Activated naive CD8-positive, alpha-beta T cell treated with anti-CD3 and anti-CD28 coated beads, Interleukin-2, amount 50 U/mL, for 24 hours (primary cell): ENCODE measurements around the gene EXD3.

Experiments used
- ATAC-seq: fragments of 150-1000 bp; cut with Tn5 transposase; one replicate; pipeline ENCODE4 v1.10.0; 2021
- DNase-seq: peaks from one replicate; pipeline ENCODE4 v3.0.0; 2021
- H3K27ac Mint-ChIP-seq: one replicate; pipeline ENCODE4 v1.8.0; 2021; ENCODE audit warnings: mild to moderate bottlenecking, mixed read lengths
- H3K27me3 Mint-ChIP-seq: one replicate; pipeline ENCODE4 v1.8.0; 2021; ENCODE audit warnings: mixed read lengths
- H3K36me3 Mint-ChIP-seq: one replicate; pipeline ENCODE4 v1.8.0; 2021; ENCODE audit warnings: low read depth, mixed read lengths
- H3K4me1 Mint-ChIP-seq: one replicate; pipeline ENCODE4 v1.8.0; 2021; ENCODE audit warnings: mixed read lengths
- H3K4me3 Mint-ChIP-seq: one replicate; pipeline ENCODE4 v1.8.0; 2021; ENCODE audit warnings: mild to moderate bottlenecking, moderate library complexity, mixed read lengths
- H3K9me3 Mint-ChIP-seq: one replicate; pipeline ENCODE4 v1.8.0; 2021; ENCODE audit warnings: mixed read lengths

Gene EXD3

GRCh38 chr9:137432687-137433348, 9.9 kb upstream of the EXD3 start:
- Mint-ChIP-seq H3K4me1 (no peaks in the 10 kb centered on the region), H3K4me3 (no peak overlapping the region), H3K27ac (no peak overlapping the region), H3K27me3 (no peaks in the 10 kb centered on the region), H3K9me3 (no peaks in the 10 kb centered on the region), H3K36me3 (no peaks in the 10 kb centered on the region)
- DNase-seq = no peak
- no peak for ATAC-seq

GRCh38 chr9:137431416-137431931, 8.5 kb upstream of the EXD3 start:
- Mint-ChIP-seq H3K27ac (no peak overlapping the region), H3K36me3 (no peaks in the 10 kb centered on the region), H3K9me3 (no peaks in the 10 kb centered on the region), H3K4me3 (no peak overlapping the region), H3K27me3 (no peaks in the 10 kb centered on the region), H3K4me1 (no peaks in the 10 kb centered on the region)
- ATAC-seq = no peak
- no peak for DNase-seq

GRCh38 chr9:137430723-137431415, 7.9 kb upstream of the EXD3 start:
- Mint-ChIP-seq H3K27me3 (no peaks in the 10 kb centered on the region), H3K36me3 (no peaks in the 10 kb centered on the region), H3K27ac (no peak overlapping the region), H3K4me3 (no peak overlapping the region), H3K9me3 (no peaks in the 10 kb centered on the region), H3K4me1 (no peaks in the 10 kb centered on the region)
- ATAC-seq = no peak
- DNase-seq = no peak

GRCh38 chr9:137429974-137430722, 7.2 kb upstream of the EXD3 start:
- DNase-seq = no peak
- no peaks in the 10 kb centered on the region for H3K27me3 Mint-ChIP-seq
- H3K27ac Mint-ChIP-seq = no peak overlapping the region
- H3K36me3 Mint-ChIP-seq = no peaks in the 10 kb centered on the region
- no peak for ATAC-seq
- no peaks in the 10 kb centered on the region for H3K9me3 Mint-ChIP-seq
- H3K4me1 Mint-ChIP-seq = no peaks in the 10 kb centered on the region
- H3K4me3 Mint-ChIP-seq = no peak overlapping the region

GRCh38 chr9:137429546-137429890, 6.6 kb upstream of the EXD3 start:
- Mint-ChIP-seq H3K4me1 (peaks cover under 1% of the 10 kb centered on the region), H3K27ac (no peak overlapping the region), H3K4me3 (no peak overlapping the region), H3K36me3 (no peaks in the 10 kb centered on the region), H3K9me3 (no peaks in the 10 kb centered on the region), H3K27me3 (no peaks in the 10 kb centered on the region)
- no peak for DNase-seq
- ATAC-seq = no peak

- ATAC-seq = no peak
- no peak for DNase-seq
- H3K36me3 Mint-ChIP-seq = no peaks in the 10 kb centered on the region
- no peak overlapping the region for H3K27ac Mint-ChIP-seq
- peaks cover 5% of the 10 kb centered on the region for H3K4me1 Mint-ChIP-seq
- H3K27me3 Mint-ChIP-seq = no peaks in the 10 kb centered on the region
- no peak overlapping the region for H3K4me3 Mint-ChIP-seq
- no peaks in the 10 kb centered on the region for H3K9me3 Mint-ChIP-seq
Observed at GRCh38 chr9:137428841-137429545, 6.0 kb upstream of the EXD3 start.

- no peaks in the 10 kb centered on the region for H3K9me3 Mint-ChIP-seq
- no peak overlapping the region for H3K27ac Mint-ChIP-seq
- DNase-seq = no peak
- no peak for ATAC-seq
- H3K27me3 Mint-ChIP-seq = no peaks in the 10 kb centered on the region
- no peaks in the 10 kb centered on the region for H3K36me3 Mint-ChIP-seq
- no peak overlapping the region for H3K4me3 Mint-ChIP-seq
- H3K4me1 Mint-ChIP-seq = peaks cover 5% of the 10 kb centered on the region
Observed at GRCh38 chr9:137428311-137428630, 5.3 kb upstream of the EXD3 start.

GRCh38 chr9:137427454-137428310, 4.7 kb upstream of the EXD3 start:
- Mint-ChIP-seq H3K4me3 (no peak overlapping the region), H3K9me3 (no peaks in the 10 kb centered on the region), H3K27ac (no peak overlapping the region), H3K36me3 (no peaks in the 10 kb centered on the region), H3K4me1 (peaks cover 5% of the 10 kb centered on the region), H3K27me3 (no peaks in the 10 kb centered on the region)
- no peak for DNase-seq
- ATAC-seq = no peak

GRCh38 chr9:137426018-137426681, 3.2 kb upstream of the EXD3 start:
- DNase-seq (no peak), ATAC-seq (no peak)
- Mint-ChIP-seq H3K4me3 (no peak overlapping the region), H3K36me3 (no peaks in the 10 kb centered on the region), H3K27me3 (no peaks in the 10 kb centered on the region), H3K4me1 (peaks cover 14% of the 10 kb centered on the region), H3K9me3 (no peaks in the 10 kb centered on the region), H3K27ac (no peak overlapping the region)

GRCh38 chr9:137423514-137424291, 741 bp upstream of the EXD3 start:
- ATAC-seq = peak; percentile 20

GRCh38 chr9:137421838-137422603, 941 bp downstream of the EXD3 start:
- ATAC-seq (no peak), DNase-seq (no peak)
- Mint-ChIP-seq H3K4me3 (peak overlapping the region; percentile 84), H3K27ac (peak overlapping the region; percentile 65), H3K4me1 (peaks cover 15% of the 10 kb centered on the region), H3K36me3 (no peaks in the 10 kb centered on the region), H3K9me3 (no peaks in the 10 kb centered on the region), H3K27me3 (no peaks in the 10 kb centered on the region)

More at GRCh38 chr9:137423514-137424291, 741 bp upstream of the EXD3 start:
- no peak for DNase-seq
- Mint-ChIP-seq H3K36me3 (no peaks in the 10 kb centered on the region), H3K4me1 (peaks cover 15% of the 10 kb centered on the region), H3K27ac (no peak overlapping the region), H3K4me3 (peak overlapping the region; percentile 57), H3K9me3 (no peaks in the 10 kb centered on the region), H3K27me3 (no peaks in the 10 kb centered on the region)

GRCh38 chr9:137417161-137418021, 5.6 kb downstream of the EXD3 start:
- H3K4me3 Mint-ChIP-seq = peak overlapping the region; percentile 26
- H3K36me3 Mint-ChIP-seq = no peaks in the 10 kb centered on the region
- no peak overlapping the region for H3K27ac Mint-ChIP-seq
- H3K4me1 Mint-ChIP-seq = peaks cover 21% of the 10 kb centered on the region
- ATAC-seq = peak; percentile 27
- no peaks in the 10 kb centered on the region for H3K27me3 Mint-ChIP-seq
- no peak for DNase-seq
- no peaks in the 10 kb centered on the region for H3K9me3 Mint-ChIP-seq
